GM10266 (cell line): ENCODE data around the gene RASGRP3.

Source experiments
- DNase-seq: peaks from one replicate; pipeline ENCODE4 v3.0.0; 2012; ENCODE audit errors: extremely low spot score
- CTCF ChIP-seq: IDR thresholded peaks from 2 replicates; pipeline ENCODE4 v1.5.1; 2012; ENCODE audit warnings: mild to moderate bottlenecking, low read depth; ENCODE audit not compliant: control insufficient read depth, insufficient read depth; ENCODE audit errors: missing control alignments

Gene RASGRP3

GRCh38 chr2:33559328-33559727, 82.9 kb downstream of the RASGRP3 start:
- TF ChIP-seq CTCF, result no peak
- DNase-seq, result no peak

- TF ChIP-seq CTCF, result no peak
Measured at GRCh38 chr2:33560017-33560416, 83.6 kb downstream of the RASGRP3 start.

GRCh38 chr2:33561872-33562271, 85.4 kb downstream of the RASGRP3 start:
- TF ChIP-seq CTCF, result no peak
- no peak for DNase-seq

More at GRCh38 chr2:33560017-33560416, 83.6 kb downstream of the RASGRP3 start:
- DNase-seq, result no peak

GRCh38 chr2:33570681-33571080, 94.2 kb downstream of the RASGRP3 start:
- TF ChIP-seq CTCF, result no peak
- DNase-seq, result no peak

- TF ChIP-seq CTCF, result no peak
- no peak for DNase-seq
Measured at GRCh38 chr2:33573657-33574056, 97.2 kb downstream of the RASGRP3 start.

GRCh38 chr2:33577084-33577483, 100.6 kb downstream of the RASGRP3 start:
- no peak for DNase-seq
- TF ChIP-seq CTCF, result no peak

- DNase-seq, result no peak
Measured at GRCh38 chr2:33577668-33578067, 101.2 kb downstream of the RASGRP3 start.

More at GRCh38 chr2:33577668-33578067, 101.2 kb downstream of the RASGRP3 start:
- no peak for TF ChIP-seq CTCF
